Retinal pigment epithelial cell (primary cell): ENCODE data around the gene NANOS3.

Experiments used
- DNase-seq: peaks from one replicate; pipeline ENCODE4 v3.0.0-alpha.2; 2010; ENCODE audit warnings: low read depth
- H3K4me3 ChIP-seq: 2 replicates; pipeline ENCODE4 v1.5.1; 2011; ENCODE audit warnings: mild to moderate bottlenecking, low read length, control low read depth, moderate library complexity
- CTCF ChIP-seq: conservative IDR thresholded peaks from 2 replicates; pipeline ENCODE4 v1.5.1; 2011; ENCODE audit warnings: low read depth, low read length, control low read depth, inconsistent platforms

Gene NANOS3

GRCh38 chr19:13929340-13929739 is 52.4 kb downstream of the NANOS3 start:
- DNase-seq, result no peak
- no peak overlapping the region for H3K4me3 ChIP-seq
- TF ChIP-seq CTCF, result no peak

- no peak for TF ChIP-seq CTCF
- H3K4me3 ChIP-seq, result no peak overlapping the region
- DNase-seq, result no peak
Observed at GRCh38 chr19:13929956-13930355, 53.0 kb downstream of the NANOS3 start.
